Naive B cell (primary cell): ENCODE measurements around the gene TADA3. TPM values are rescaled to one million over a fixed set of nuclear protein-coding genes. Genes with fewer than 3 reads are reported as not detected.

Experiments
- ATAC-seq, 2 donors: fragments of 150-1000 bp; cut with Tn5 transposase; 2 replicates each; pipeline ENCODE4 v1.10.0; 2021; ENCODE audit warnings: low read depth in 2 of 2, mild to moderate bottlenecking in 2 of 2, moderate library complexity in 2 of 2
- DNase-seq: peaks from one replicate; pipeline ENCODE4 v3.0.0; 2022
- H3K27ac Mint-ChIP-seq, 6 donors: one replicate each; pipeline ENCODE4 v1.8.0; 2020 to 2022; ENCODE audit warnings: mild to moderate bottlenecking in 6 of 6, mixed read lengths in 6 of 6, moderate library complexity in 5 of 6, inconsistent platforms in 2 of 6
- H3K27me3 Mint-ChIP-seq, 3 donors: one replicate each; pipeline ENCODE4 v1.8.0; 2021 to 2022; ENCODE audit warnings: mixed read lengths in 3 of 3, mild to moderate bottlenecking in 1 of 3
- H3K36me3 Mint-ChIP-seq, 2 donors: one replicate each; pipeline ENCODE4 v1.8.0; 2020 to 2022; ENCODE audit warnings: mixed read lengths in 2 of 2, inconsistent platforms in 1 of 2, mild to moderate bottlenecking in 1 of 2
- H3K4me1 Mint-ChIP-seq, 3 donors: one replicate each; pipeline ENCODE4 v1.8.0; 2020 to 2022; ENCODE audit warnings: mixed read lengths in 3 of 3, inconsistent platforms in 1 of 3, mild to moderate bottlenecking in 1 of 3, moderate library complexity in 1 of 3
- H3K4me3 Mint-ChIP-seq, 8 donors: one replicate each; pipeline ENCODE4 v1.8.0; 2020 to 2022; ENCODE audit warnings: mild to moderate bottlenecking in 8 of 8, mixed read lengths in 8 of 8, moderate library complexity in 8 of 8, inconsistent platforms in 2 of 8
- H3K9me3 Mint-ChIP-seq, 7 donors: one replicate each; pipeline ENCODE4 v1.8.0; 2020 to 2022; ENCODE audit warnings: mixed read lengths in 7 of 7, mild to moderate bottlenecking in 5 of 7, inconsistent platforms in 2 of 7, moderate library complexity in 1 of 7
- polyA plus RNA-seq, 6 donors: library from polyadenylated mRNA; unstranded; fragments of 300-500 nt; fragmentation: Illumina TruSeq; gene quantifications; one replicate each; pipeline ENCODE4 v1.2.3, GENCODE V29; 2021; ENCODE audit warnings: low read depth in 6 of 6

TADA3 gene
- 10 to 100 TPM; 39.7 to 67.1 (median 45.6) TPM for polyA plus RNA-seq

- Mint-ChIP-seq H3K36me3 (peaks cover 29 to 30% of the 10 kb centered on the region in 2 donors), H3K27me3 (no peaks in the 10 kb centered on the region), H3K4me3 (peak within 1 kb of the TSS; percentile 94 to 100 (median 97)), H3K27ac (peak within 1 kb of the TSS; percentile 97 to 100 (median 100)), H3K4me1 (peaks cover 62 to 71% (median 65%) of the 10 kb centered on the region in 3 donors), H3K9me3 (no peaks in the 10 kb centered on the region)
- DNase-seq (peak; percentile 95), ATAC-seq (peak; percentile 71 to 74)
These were observed at the start of gene TADA3, which contains the start of gene ARPC4 for GRCh38 chr3:9792405-9793160. TSS of gene TADA3 (minus strand) at chr3:9792473. CDS start at chr3:9791466, 1,007 bp downstream. TSS of gene ARPC4 (plus strand) at chr3:9793082. CDS start at chr3:9793122, 40 bp downstream.

- peak overlapping the region in 3 of 8 donors; percentile 49 to 100 (median 64) for H3K4me3 Mint-ChIP-seq
- H3K9me3 Mint-ChIP-seq, result no peaks in the 10 kb centered on the region
- no peaks in the 10 kb centered on the region for H3K27me3 Mint-ChIP-seq
- H3K27ac Mint-ChIP-seq, result peak overlapping the region in 2 of 6 donors; percentile 72 to 89
- DNase-seq (no peak), ATAC-seq (no peak)
- H3K4me1 Mint-ChIP-seq, result peaks cover 16 to 28% (median 25%) of the 10 kb centered on the region in 3 donors
- H3K36me3 Mint-ChIP-seq, result no peaks in the 10 kb centered on the region
These were observed 48.7 kb upstream of the TADA3 start for GRCh38 chr3:9841015-9841414.

GRCh38 chr3:9838856-9839255 is 46.6 kb upstream of the TADA3 start:
- DNase-seq, result no peak
- ATAC-seq, result no peak
- no peaks in the 10 kb centered on the region for H3K27me3 Mint-ChIP-seq
- no peak overlapping the region for H3K27ac Mint-ChIP-seq
- H3K36me3 Mint-ChIP-seq, result no peaks in the 10 kb centered on the region
- peaks cover 15 to 27% (median 19%) of the 10 kb centered on the region in 3 donors for H3K4me1 Mint-ChIP-seq
- peak overlapping the region in 1 of 8 donors; percentile 54 for H3K4me3 Mint-ChIP-seq
- H3K9me3 Mint-ChIP-seq, result no peaks in the 10 kb centered on the region

- H3K9me3 Mint-ChIP-seq, result no peaks in the 10 kb centered on the region
- H3K27ac Mint-ChIP-seq, result peak overlapping the region in 3 of 6 donors; percentile 21 to 60 (median 47)
- no peak for DNase-seq
- H3K4me3 Mint-ChIP-seq, result peak overlapping the region in 2 of 8 donors; percentile 54 to 73
- no peak for ATAC-seq
- no peaks in the 10 kb centered on the region for H3K36me3 Mint-ChIP-seq
- peaks cover 11 to 18% (median 12%) of the 10 kb centered on the region in 3 donors for H3K4me1 Mint-ChIP-seq
- H3K27me3 Mint-ChIP-seq, result no peaks in the 10 kb centered on the region
These were observed 45.7 kb upstream of the TADA3 start for GRCh38 chr3:9837701-9838582.

- no peaks in the 10 kb centered on the region for H3K27me3 Mint-ChIP-seq
- peak overlapping the region in 1 of 6 donors; percentile 42 for H3K27ac Mint-ChIP-seq
- H3K4me3 Mint-ChIP-seq, result no peak overlapping the region
- no peaks in the 10 kb centered on the region for H3K9me3 Mint-ChIP-seq
- ATAC-seq (no peak), DNase-seq (no peak)
- no peaks in the 10 kb centered on the region for H3K36me3 Mint-ChIP-seq
- peaks cover 0 to 5% (median 4%) of the 10 kb centered on the region in 3 donors for H3K4me1 Mint-ChIP-seq
These were observed 42.5 kb upstream of the TADA3 start for GRCh38 chr3:9834520-9835380.

GRCh38 chr3:9833078-9833477 is 40.8 kb upstream of the TADA3 start:
- Mint-ChIP-seq H3K36me3 (no peaks in the 10 kb centered on the region), H3K27ac (no peak overlapping the region), H3K27me3 (no peaks in the 10 kb centered on the region), H3K4me3 (peak overlapping the region in 1 of 8 donors; percentile 42), H3K9me3 (no peaks in the 10 kb centered on the region), H3K4me1 (peaks cover 0 to 5% (median 0%) of the 10 kb centered on the region in 3 donors)
- DNase-seq (no peak), ATAC-seq (no peak)

GRCh38 chr3:9831253-9831652 is 39.0 kb upstream of the TADA3 start:
- Mint-ChIP-seq H3K27me3 (no peaks in the 10 kb centered on the region), H3K9me3 (no peaks in the 10 kb centered on the region), H3K4me3 (no peak overlapping the region), H3K27ac (no peak overlapping the region), H3K36me3 (no peaks in the 10 kb centered on the region), H3K4me1 (peaks cover 0 to 5% (median 5%) of the 10 kb centered on the region in 3 donors)
- ATAC-seq, result no peak
- no peak for DNase-seq

- H3K36me3 Mint-ChIP-seq, result no peaks in the 10 kb centered on the region
These were observed 36.8 kb upstream of the TADA3 start for GRCh38 chr3:9828801-9829755.

GRCh38 chr3:9826815-9827573 is 34.7 kb upstream of the TADA3 start:
- Mint-ChIP-seq H3K36me3 (no peaks in the 10 kb centered on the region), H3K27ac (no peak overlapping the region), H3K9me3 (no peaks in the 10 kb centered on the region), H3K4me3 (no peak overlapping the region), H3K4me1 (peaks cover 0 to 5% (median 0%) of the 10 kb centered on the region in 3 donors), H3K27me3 (no peaks in the 10 kb centered on the region)
- ATAC-seq, result no peak
- no peak for DNase-seq

More at GRCh38 chr3:9828801-9829755, 36.8 kb upstream of the TADA3 start:
- DNase-seq (no peak), ATAC-seq (no peak)
- no peak overlapping the region for H3K27ac Mint-ChIP-seq
- H3K4me3 Mint-ChIP-seq, result no peak overlapping the region
- H3K9me3 Mint-ChIP-seq, result no peaks in the 10 kb centered on the region
- no peaks in the 10 kb centered on the region for H3K27me3 Mint-ChIP-seq
- peaks cover 0 to 5% (median 0%) of the 10 kb centered on the region in 3 donors for H3K4me1 Mint-ChIP-seq

- H3K27ac Mint-ChIP-seq, result peak overlapping the region in 2 of 6 donors; percentile 29 to 68
- no peaks in the 10 kb centered on the region for H3K27me3 Mint-ChIP-seq
- peaks cover 0 to 5% (median 0%) of the 10 kb centered on the region in 3 donors for H3K4me1 Mint-ChIP-seq
- no peaks in the 10 kb centered on the region for H3K36me3 Mint-ChIP-seq
- H3K4me3 Mint-ChIP-seq, result no peak overlapping the region
- no peak for DNase-seq
- no peak for ATAC-seq
- H3K9me3 Mint-ChIP-seq, result no peaks in the 10 kb centered on the region
These were observed 33.3 kb upstream of the TADA3 start for GRCh38 chr3:9825451-9826040.

GRCh38 chr3:9820946-9821345 is 28.7 kb upstream of the TADA3 start:
- DNase-seq (no peak), ATAC-seq (peak in 1 of 2 donors; percentile 39)
- Mint-ChIP-seq H3K9me3 (no peaks in the 10 kb centered on the region), H3K27ac (peak overlapping the region in 3 of 6 donors; percentile 25 to 61 (median 56)), H3K27me3 (no peaks in the 10 kb centered on the region), H3K36me3 (peaks cover 0 to 8% of the 10 kb centered on the region in 2 donors), H3K4me3 (peak overlapping the region in 1 of 8 donors; percentile 9), H3K4me1 (no peaks in the 10 kb centered on the region)
